Keratinocyte (primary cell): ENCODE results near the gene ZNF428.

Source experiments
- EZH2 ChIP-seq: IDR thresholded peaks from one replicate; pipeline ENCODE4 v1.6.1; 2012; ENCODE audit warnings: inconsistent platforms, mild to moderate bottlenecking, low read length, moderate library complexity
- TF ChIP-seq, protein P1 (sequence below), 3 experiments: IDR thresholded peaks in 1 of 3; conservative IDR thresholded peaks in 1 of 3; optimal IDR thresholded peaks in 1 of 3; 2 replicates in 2 of 3; 3 replicates in 1 of 3; pipeline versions ENCODE3 to v1.5.1; 2011; ENCODE audit warnings: low read length in 3 of 3, mild to moderate bottlenecking in 3 of 3, moderate library complexity in 2 of 3, control low read depth in 1 of 3, inconsistent platforms in 1 of 3; ENCODE audit not compliant: insufficient read depth in 2 of 3; ENCODE audit errors: extremely low read depth in 1 of 3

DNA sequence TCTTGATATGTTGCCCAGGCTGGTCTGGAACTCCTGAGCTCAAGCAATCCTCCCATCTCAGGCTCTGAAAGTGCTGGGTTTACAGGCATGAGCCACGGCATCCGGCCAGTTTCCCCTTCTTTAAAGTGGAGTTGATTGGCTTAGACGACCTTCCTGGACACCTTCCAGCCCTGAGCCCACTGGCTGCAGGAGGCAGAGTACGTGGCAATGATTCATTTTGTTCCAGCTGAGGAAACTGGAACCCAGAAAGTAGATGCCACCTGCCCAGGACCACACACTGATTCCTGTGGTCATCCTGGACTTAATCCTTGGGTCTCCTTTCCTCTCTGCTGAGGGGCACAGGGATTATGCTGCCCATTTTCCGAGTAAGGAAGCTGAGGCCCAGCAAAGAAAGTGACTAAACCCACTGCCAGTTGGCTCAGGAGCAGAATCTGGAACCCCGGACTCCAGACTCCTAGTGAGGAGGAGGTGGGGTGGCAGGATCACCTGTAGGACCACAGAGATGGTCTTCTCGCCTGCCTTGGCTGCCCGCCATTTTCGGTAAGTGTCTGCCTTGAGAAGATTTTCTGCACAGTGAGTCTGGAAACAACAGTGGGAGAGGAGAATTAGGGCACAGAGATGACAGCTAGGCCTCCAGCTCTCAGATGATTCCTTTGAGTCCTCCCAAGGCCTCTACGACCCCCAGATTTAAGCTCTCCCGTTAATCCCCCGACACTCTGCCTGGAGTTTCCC, 44.8 kb downstream of the ZNF428 start:
- TF ChIP-seq, protein P1, sequence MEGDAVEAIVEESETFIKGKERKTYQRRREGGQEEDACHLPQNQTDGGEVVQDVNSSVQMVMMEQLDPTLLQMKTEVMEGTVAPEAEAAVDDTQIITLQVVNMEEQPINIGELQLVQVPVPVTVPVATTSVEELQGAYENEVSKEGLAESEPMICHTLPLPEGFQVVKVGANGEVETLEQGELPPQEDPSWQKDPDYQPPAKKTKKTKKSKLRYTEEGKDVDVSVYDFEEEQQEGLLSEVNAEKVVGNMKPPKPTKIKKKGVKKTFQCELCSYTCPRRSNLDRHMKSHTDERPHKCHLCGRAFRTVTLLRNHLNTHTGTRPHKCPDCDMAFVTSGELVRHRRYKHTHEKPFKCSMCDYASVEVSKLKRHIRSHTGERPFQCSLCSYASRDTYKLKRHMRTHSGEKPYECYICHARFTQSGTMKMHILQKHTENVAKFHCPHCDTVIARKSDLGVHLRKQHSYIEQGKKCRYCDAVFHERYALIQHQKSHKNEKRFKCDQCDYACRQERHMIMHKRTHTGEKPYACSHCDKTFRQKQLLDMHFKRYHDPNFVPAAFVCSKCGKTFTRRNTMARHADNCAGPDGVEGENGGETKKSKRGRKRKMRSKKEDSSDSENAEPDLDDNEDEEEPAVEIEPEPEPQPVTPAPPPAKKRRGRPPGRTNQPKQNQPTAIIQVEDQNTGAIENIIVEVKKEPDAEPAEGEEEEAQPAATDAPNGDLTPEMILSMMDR (optimal IDR thresholded peaks at IDR 0.05 in 1 of 3, IDR thresholded peaks at IDR 0.05 in 1 of 3, conservative IDR thresholded peaks at IDR 0.05 in 1 of 3; ENCODE audit: extremely low read depth in 1 of 3, insufficient read depth in 2 of 3, low read length in 3 of 3), result no peak
- no peak for TF ChIP-seq EZH2
